H1 (cell line): ENCODE data around the gene ZNF77. TPM values are rescaled to one million over a fixed set of nuclear protein-coding genes. Genes with fewer than 3 reads are reported as not detected.

Source experiments
- CTCF ChIA-PET: fragments of 300-600 bp; sonication (Branson Sonifier 250); formaldehyde crosslinking; loops from one replicate; lab custom pipeline; 2021; ENCODE audit not compliant: partially characterized antibody; lab: Charles Lee
- POLR2A ChIA-PET: fragments of 300-600 bp; sonication (Branson Sonifier 250); formaldehyde crosslinking; loops from one replicate; lab custom pipeline; 2021; ENCODE audit warnings: inconsistent platforms; ENCODE audit not compliant: partially characterized antibody; lab: Charles Lee
- DNase-seq, 2 experiments: peaks; one replicate each; pipeline versions ENCODE4 v3.0.0 to v3.0.0-alpha.2; 2010 to 2022; ENCODE audit warnings: low spot score in 2 of 2, low read depth in 1 of 2, mixed read lengths in 1 of 2
- FAIRE-seq: peaks from 2 replicates; lab custom pipeline; 2011; peaks lifted over from hg19 to GRCh38; lab: Jason Lieb, UNC
- H2AFZ ChIP-seq: 2 replicates; pipeline ENCODE4 v1.8.1; 2012; ENCODE audit warnings: low read length, inconsistent platforms
- H2AK5ac ChIP-seq: 2 replicates; pipeline ENCODE4 v1.6.1; 2013; ENCODE audit warnings: low read depth, low read length
- H2BK120ac ChIP-seq: replicated peaks from 2 replicates; pipeline ENCODE3; 2013; ENCODE audit warnings: low read depth, low read length, inconsistent platforms
- H2BK12ac ChIP-seq: 2 replicates; pipeline ENCODE4 v1.6.1; 2013; ENCODE audit warnings: low read depth, low read length
- H2BK15ac ChIP-seq: 2 replicates; pipeline ENCODE4 v1.6.1; 2013; ENCODE audit warnings: low read length
- H2BK20ac ChIP-seq: 2 replicates; pipeline ENCODE4 v1.6.1; 2013; ENCODE audit warnings: low read length
- H2BK5ac ChIP-seq: 2 replicates; pipeline ENCODE4 v1.6.1; 2013; ENCODE audit warnings: low read depth, low read length
- H3K14ac ChIP-seq: 2 replicates; pipeline ENCODE4 v1.6.1; 2013; ENCODE audit warnings: inconsistent platforms; ENCODE audit not compliant: insufficient read length
- H3K18ac ChIP-seq: 2 replicates; pipeline ENCODE4 v1.6.1; 2013; ENCODE audit warnings: low read length; ENCODE audit errors: extremely low read depth
- H3K23ac ChIP-seq: 2 replicates; pipeline ENCODE4 v1.6.1; 2013; ENCODE audit warnings: inconsistent platforms; ENCODE audit not compliant: insufficient read length
- H3K23me2 ChIP-seq: 2 replicates; pipeline ENCODE4 v1.6.1; 2013; ENCODE audit warnings: low read depth, low read length
- H3K27ac ChIP-seq: 2 replicates; pipeline ENCODE4 v1.6.1; 2011; ENCODE audit warnings: low read depth, low read length, inconsistent platforms
- H3K27me3 ChIP-seq, 4 experiments: replicated peaks in 1 of 4; 1 replicate in 1 of 4; 2 replicates in 3 of 4; pipeline versions ENCODE4 v1.6.1 to v1.8.1; 2011 to 2013; ENCODE audit warnings: low read length in 3 of 4, mild to moderate bottlenecking in 3 of 4, inconsistent platforms in 2 of 4, mixed read lengths in 2 of 4, moderate library complexity in 1 of 4; ENCODE audit not compliant: control insufficient read depth in 3 of 4, insufficient read depth in 3 of 4; ENCODE audit errors: extremely low read depth in 1 of 4
- H3K36me3 ChIP-seq, 4 experiments: 2 replicates each; pipeline versions ENCODE4 v1.6.1 to v1.8.1; 2011 to 2013; ENCODE audit warnings: mild to moderate bottlenecking in 4 of 4, low read length in 3 of 4, moderate library complexity in 2 of 4, control low read depth in 1 of 4, inconsistent platforms in 1 of 4; ENCODE audit not compliant: insufficient read depth in 4 of 4, control insufficient read depth in 2 of 4
- H3K4ac ChIP-seq: replicated peaks from 2 replicates; pipeline ENCODE3; 2013; ENCODE audit warnings: low read length, low read depth, mixed read lengths, inconsistent platforms; ENCODE audit not compliant: insufficient read length
- H3K4me1 ChIP-seq, 4 experiments: replicated peaks in 1 of 4; 1 replicate in 1 of 4; 2 replicates in 3 of 4; pipeline versions ENCODE4 v1.6.1 to v1.8.1; 2011 to 2013; ENCODE audit warnings: low read length in 3 of 4, inconsistent platforms in 2 of 4, mixed read lengths in 1 of 4; ENCODE audit not compliant: insufficient read depth in 4 of 4, control insufficient read depth in 3 of 4
- H3K4me2 ChIP-seq, 2 experiments: 2 replicates each; pipeline versions ENCODE4 v1.6.1 to v1.8.1; 2011 to 2013; ENCODE audit warnings: low read depth in 2 of 2, low read length in 2 of 2, control low read depth in 1 of 2, inconsistent platforms in 1 of 2, mild to moderate bottlenecking in 1 of 2; ENCODE audit not compliant: insufficient read depth in 1 of 2
- H3K4me3 ChIP-seq, 4 experiments: fragments of 200-600, 300-600 bp in 1 of 4; sonication (generic), shearing (Covaris generic), sonication (Bioruptor Twin) in 1 of 4; 2 replicates each; pipeline versions ENCODE4 v1.5.1 to v1.8.1; 2011 to 2016; ENCODE audit warnings: low read length in 4 of 4, low read depth in 3 of 4, control low read depth in 2 of 4, inconsistent platforms in 2 of 4, mild to moderate bottlenecking in 2 of 4, mixed read lengths in 1 of 4, moderate library complexity in 1 of 4; ENCODE audit not compliant: insufficient read depth in 2 of 4; ENCODE audit errors: extremely low read depth in 1 of 4
- H3K56ac ChIP-seq: replicated peaks from 2 replicates; pipeline ENCODE3; 2013; ENCODE audit warnings: low read depth, mild to moderate bottlenecking, mixed read lengths, low read length, inconsistent platforms; ENCODE audit not compliant: insufficient read length
- H3K79me1 ChIP-seq: 2 replicates; pipeline ENCODE4 v1.6.1; 2013; ENCODE audit warnings: low read depth, low read length, control low read depth
- H3K79me2 ChIP-seq, 2 experiments: 2 replicates each; pipeline versions ENCODE4 v1.6.1 to v1.8.1; 2012 to 2013; ENCODE audit warnings: low read length in 2 of 2, mild to moderate bottlenecking in 2 of 2, inconsistent platforms in 1 of 2; ENCODE audit not compliant: insufficient read depth in 2 of 2, control insufficient read depth in 1 of 2
- H3K9ac ChIP-seq, 4 experiments: replicated peaks in 1 of 4; 1 replicate in 1 of 4; 2 replicates in 3 of 4; pipeline versions ENCODE4 v1.6.1 to v1.8.1; 2011 to 2013; ENCODE audit warnings: low read depth in 3 of 4, low read length in 3 of 4, control low read depth in 2 of 4, mild to moderate bottlenecking in 2 of 4, moderate library complexity in 2 of 4, inconsistent platforms in 1 of 4; ENCODE audit errors: extremely low read depth in 1 of 4
- H3K9me3 ChIP-seq, 2 experiments: 2 replicates each; pipeline versions ENCODE4 v1.6.1 to v1.8.1; 2012 to 2013; ENCODE audit warnings: mild to moderate bottlenecking in 2 of 2, moderate library complexity in 2 of 2, control low read depth in 1 of 2, inconsistent platforms in 1 of 2, low read depth in 1 of 2, low read length in 1 of 2, mixed read lengths in 1 of 2; ENCODE audit not compliant: insufficient read depth in 2 of 2
- H4K20me1 ChIP-seq, 2 experiments: replicated peaks in 1 of 2; 2 replicates each; pipeline versions ENCODE3 to v1.8.1; 2011 to 2013; ENCODE audit warnings: inconsistent platforms in 2 of 2, low read length in 2 of 2, mild to moderate bottlenecking in 1 of 2; ENCODE audit not compliant: insufficient read depth in 2 of 2, control insufficient read depth in 1 of 2
- H4K5ac ChIP-seq: 2 replicates; pipeline ENCODE4 v1.6.1; 2013; ENCODE audit warnings: low read length, low read depth, mixed read lengths, inconsistent platforms; ENCODE audit not compliant: insufficient read length
- H4K8ac ChIP-seq: 2 replicates; pipeline ENCODE4 v1.8.0; 2013; ENCODE audit warnings: mild to moderate bottlenecking, moderate library complexity, low read length, inconsistent platforms; ENCODE audit not compliant: insufficient read depth; ENCODE audit errors: extremely low read depth
- H4K91ac ChIP-seq: replicated peaks from 2 replicates; pipeline ENCODE3; 2013; ENCODE audit warnings: low read length, mixed read lengths, inconsistent platforms; ENCODE audit not compliant: insufficient read length
- CEBPB ChIP-seq: IDR thresholded peaks from 2 replicates; pipeline ENCODE4 v1.6.1; 2012; ENCODE audit warnings: low read depth, low read length
- EP300 ChIP-seq, 2 experiments: IDR thresholded peaks; 1 replicate in 1 of 2; 2 replicates in 1 of 2; pipeline ENCODE4 v1.6.1; 2011 to 2012; ENCODE audit warnings: low read depth in 2 of 2, low read length in 2 of 2, mild to moderate bottlenecking in 2 of 2, borderline replicate concordance in 1 of 2, inconsistent platforms in 1 of 2, moderate library complexity in 1 of 2
- FOSL1 ChIP-seq: IDR thresholded peaks from 2 replicates; pipeline ENCODE4 v1.6.1; 2011; ENCODE audit warnings: mild to moderate bottlenecking, low read depth, low read length, moderate library complexity; ENCODE audit not compliant: insufficient read depth
- GABPA ChIP-seq: IDR thresholded peaks from 2 replicates; pipeline ENCODE4 v1.6.1; 2011; ENCODE audit warnings: mild to moderate bottlenecking, low read length, moderate library complexity, borderline replicate concordance; ENCODE audit not compliant: insufficient read depth
- HDAC2 ChIP-seq, 2 experiments: fragments of 300-600 bp in 1 of 2; sonication (generic) in 1 of 2; IDR thresholded peaks; 2 replicates each; pipeline ENCODE4 v1.6.1; 2011 to 2012; ENCODE audit warnings: low read depth in 2 of 2, low read length in 2 of 2, mild to moderate bottlenecking in 2 of 2, moderate library complexity in 2 of 2, borderline replicate concordance in 1 of 2, inconsistent platforms in 1 of 2
- KDM4A ChIP-seq: IDR thresholded peaks from one replicate; pipeline ENCODE4 v1.7.1; 2012; ENCODE audit warnings: low read depth, mild to moderate bottlenecking, moderate library complexity, low read length, inconsistent platforms; ENCODE audit not compliant: severe bottlenecking
- KDM5A ChIP-seq: fragments of 200-600 bp; IDR thresholded peaks from 2 replicates; pipeline ENCODE4 v1.7.1; 2012; ENCODE audit warnings: mild to moderate bottlenecking, low read length, inconsistent platforms, mixed read lengths
- PHF8 ChIP-seq: fragments of 200-600 bp; sonication (generic); conservative IDR thresholded peaks from 2 replicates; pipeline ENCODE4 v1.7.1; 2012; ENCODE audit warnings: low read depth, mild to moderate bottlenecking, inconsistent platforms, low read length, moderate library complexity
- POLR2A ChIP-seq, 2 experiments: IDR thresholded peaks; 1 replicate in 1 of 2; 2 replicates in 1 of 2; pipeline ENCODE4 v1.6.1; 2011; ENCODE audit warnings: low read depth in 2 of 2, low read length in 2 of 2, mild to moderate bottlenecking in 2 of 2; ENCODE audit errors: control extremely low read depth in 1 of 2
- RXRA ChIP-seq: IDR thresholded peaks from 2 replicates; pipeline ENCODE4 v1.6.1; 2011; ENCODE audit warnings: low read depth, mild to moderate bottlenecking, low read length, moderate library complexity; ENCODE audit not compliant: insufficient read depth
- SIN3A ChIP-seq, 2 experiments: IDR thresholded peaks in 1 of 2; conservative IDR thresholded peaks in 1 of 2; 2 replicates each; pipeline ENCODE4 v1.6.1; 2011 to 2012; ENCODE audit warnings: low read length in 2 of 2, improper control_type of control experiment in 1 of 2, low read depth in 1 of 2, mild to moderate bottlenecking in 1 of 2
- SP4 ChIP-seq: IDR thresholded peaks from 2 replicates; pipeline ENCODE4 v1.6.1; 2012; ENCODE audit warnings: low read length, inconsistent platforms
- TAF1 ChIP-seq: IDR thresholded peaks from 2 replicates; pipeline ENCODE4 v1.6.1; 2011; ENCODE audit warnings: mild to moderate bottlenecking, low read depth, low read length
- TBP ChIP-seq: IDR thresholded peaks from 2 replicates; pipeline ENCODE4 v1.6.1; 2011; ENCODE audit warnings: low read depth, low read length, improper control_type of control experiment
- WGBS, 2 experiments: shearing (Covaris generic) in 1 of 2; methylation state at CpG; one replicate each; pipeline versions ENCODE4 v1.1.6 to v1.1.7; 2013 to 2015; ENCODE audit warnings: low lambda C conversion rate in 2 of 2, mixed read lengths in 2 of 2, inconsistent platforms in 1 of 2, low coverage in 1 of 2, missing lambda C conversion rate in 1 of 2; ENCODE audit not compliant: insufficient replicate concordance in 2 of 2, insufficient coverage in 1 of 2, insufficient read length in 1 of 2; ENCODE audit errors: extremely low coverage in 1 of 2, missing lambda C conversion rate in 1 of 2; 5-methylcytosine and 5-hydroxymethylcytosine counted together
- polyA plus RNA-seq, 7 experiments: library from polyadenylated mRNA; depleted of rRNA in 3 of 7; stranded (reverse) in 5 of 7; unstranded in 2 of 7; fragments of >200 nt in 5 of 7; fragments of 200-250 nt in 2 of 7; gene quantifications; 1 replicate in 5 of 7; 2 replicates in 1 of 7; 4 replicates in 1 of 7; pipeline versions ENCODE4 v1.2.1 to v1.2.3, GENCODE V29; 2011 to 2013; ENCODE audit warnings: missing spikeins in 2 of 7, mixed read lengths in 2 of 7
- total RNA-seq: library from RNA; stranded (reverse); fragmentation: NEBNext Ultra II Directional; extraction: Animal tissue kit (Norgen Biotek cat#: 25700); gene quantifications from 2 replicates; pipeline ENCODE4 v1.2.1, GENCODE V29; 2021

Gene ZNF77
- total and polyA plus RNA-seq, 2 of the 8 experiments (the other 6 are each of a cell fraction or from before 2014, with no cell fraction given) = 2.9 to 4.7 TPM

GRCh38 chr19:2923510-2923909 is 21.3 kb downstream of the ZNF77 start:
- H2BK120ac ChIP-seq = no peak overlapping the region
- H3K27ac ChIP-seq = no peak overlapping the region
- H3K14ac ChIP-seq = no peak overlapping the region
- H3K23me2 ChIP-seq = no peaks in the 10 kb centered on the region
- no peak overlapping the region for H3K18ac ChIP-seq
- H3K9ac ChIP-seq = no peak overlapping the region
- no peaks in the 10 kb centered on the region for H3K79me1 ChIP-seq
- no peaks in the 10 kb centered on the region for H3K79me2 ChIP-seq
- FAIRE-seq (no peak), DNase-seq (no peak)
- H4K91ac ChIP-seq = no peak overlapping the region
- no peaks in the 10 kb centered on the region for H3K27me3 ChIP-seq
- WGBS, 2 experiments = 88% methylated on average over 4 of the region's 4 CpGs; no CpG with 5 or more reads in 1 of the 2 experiments
- no peak overlapping the region for H2BK5ac ChIP-seq
- H3K4me2 ChIP-seq = peak overlapping the region in 1 of 2 experiments; percentile 39; a peak in 2 of 4 replicates
- no peak overlapping the region for H2AFZ ChIP-seq
- H3K4me3 ChIP-seq = no peak overlapping the region
- H4K20me1 ChIP-seq = no peaks in the 10 kb centered on the region
- H3K36me3 ChIP-seq = peaks cover 0 to 13% (median 8%) of the 10 kb centered on the region in 4 experiments; a peak in 5 of 8 replicates
- peaks cover 4 to 5% of the 10 kb centered on the region in 2 experiments; a peak in 2 of 4 replicates for H3K9me3 ChIP-seq
- H3K56ac ChIP-seq = no peak overlapping the region
- no peak overlapping the region for H4K5ac ChIP-seq
- ChIA-PET POLR2A (interaction anchor here (1.9 to 2.2 kb wide), 2 partner anchors 20 to 27 kb away, joined by 6 to 7 read pairs; no protein-coding TSS in a partner anchor), CTCF (interaction anchor here (0.7 to 2.7 kb wide), 9 partner anchors 10 to 130 kb away, joined by 3 to 9 read pairs (median 5); no protein-coding TSS in a partner anchor)
- no peak overlapping the region for H3K4ac ChIP-seq
- peaks cover 0 to 9% (median 2%) of the 10 kb centered on the region in 4 experiments; a peak in 3 of 7 replicates for H3K4me1 ChIP-seq
- no peak overlapping the region for H4K8ac ChIP-seq
- no peak overlapping the region for H2AK5ac ChIP-seq
- no peak overlapping the region for H2BK20ac ChIP-seq
- no peak overlapping the region for H2BK15ac ChIP-seq
- H3K23ac ChIP-seq = no peak overlapping the region
- no peak overlapping the region for H2BK12ac ChIP-seq
- TF ChIP-seq PHF8 (no peak), SP4 (no peak), HDAC2 (IDR thresholded peaks at IDR 0.05; ENCODE audit: borderline replicate concordance in 1 of 2, low read depth in 2 of 2, low read length in 2 of 2) (no peak), RXRA (no peak), KDM4A (no peak), FOSL1 (no peak), SIN3A (conservative IDR thresholded peaks at IDR 0.05 in 1 of 2, IDR thresholded peaks at IDR 0.05 in 1 of 2; ENCODE audit: low read depth in 1 of 2, low read length in 2 of 2) (no peak), GABPA (no peak), EP300 (IDR thresholded peaks at IDR 0.05; ENCODE audit: borderline replicate concordance in 1 of 2, low read depth in 2 of 2, low read length in 2 of 2) (no peak), TAF1 (no peak), TBP (no peak), KDM5A (no peak), CEBPB (no peak), POLR2A (IDR thresholded peaks at IDR 0.05; ENCODE audit: control extremely low read depth in 1 of 2, low read depth in 2 of 2, low read length in 2 of 2) (no peak)
